IPS-NIHi11 (cell line): ENCODE results near the gene HHAT.
"Not testable (repeated sequence)": the region's sequence is repeated elsewhere in the genome, so short reads cannot be mapped to it uniquely, and the experiment has no call there.

ENCODE experiments used
- DNase-seq: peaks from one replicate; pipeline ENCODE4 v3.0.0; 2012; ENCODE audit warnings: mixed read lengths, low spot score

Gene HHAT

GRCh38 chr1:210397681-210398080 is 69.0 kb downstream of the HHAT start:
- no peak for DNase-seq

- no peak for DNase-seq
Observed at GRCh38 chr1:210398466-210398865, 69.8 kb downstream of the HHAT start.

GRCh38 chr1:210400043-210400840 is 71.5 kb downstream of the HHAT start:
- DNase-seq: peak; percentile 79

- no peak for DNase-seq
Observed at GRCh38 chr1:210402560-210402959, 73.9 kb downstream of the HHAT start.

GRCh38 chr1:210405316-210405715 is 76.6 kb downstream of the HHAT start:
- no peak for DNase-seq

- DNase-seq: not testable (repeated sequence)
Observed at GRCh38 chr1:210406341-210406740, 77.6 kb downstream of the HHAT start.

- DNase-seq: peak; percentile 80
Observed at GRCh38 chr1:210407207-210407886, 78.6 kb downstream of the HHAT start.

- no peak for DNase-seq
Observed at GRCh38 chr1:210407887-210408252, 79.2 kb downstream of the HHAT start.

GRCh38 chr1:210412240-210412639 is 83.5 kb downstream of the HHAT start:
- no peak for DNase-seq

- no peak for DNase-seq
Observed at GRCh38 chr1:210413951-210414350, 85.2 kb downstream of the HHAT start.

GRCh38 chr1:210415846-210416448 is 87.2 kb downstream of the HHAT start:
- DNase-seq: peak; percentile 29

- DNase-seq: no peak
Observed at GRCh38 chr1:210416681-210417080, 88.0 kb downstream of the HHAT start.

GRCh38 chr1:210417881-210418280 is 89.2 kb downstream of the HHAT start:
- no peak for DNase-seq

- no peak for DNase-seq
Observed at GRCh38 chr1:210418863-210419650, 90.4 kb downstream of the HHAT start.

- DNase-seq: not testable (repeated sequence)
Observed at GRCh38 chr1:210426696-210427095, 98.0 kb downstream of the HHAT start.

- no peak for DNase-seq
Observed at GRCh38 chr1:210428696-210429095, 100.0 kb downstream of the HHAT start.

GRCh38 chr1:210434223-210434622 is 105.5 kb downstream of the HHAT start:
- no peak for DNase-seq

GRCh38 chr1:210437111-210437510 is 108.4 kb downstream of the HHAT start:
- DNase-seq: no peak

GRCh38 chr1:210437781-210438180 is 109.1 kb downstream of the HHAT start:
- no peak for DNase-seq

GRCh38 chr1:210438928-210439841 is 110.5 kb downstream of the HHAT start:
- no peak for DNase-seq

GRCh38 chr1:210440081-210440480 is 111.4 kb downstream of the HHAT start:
- DNase-seq: no peak
